Uterus (tissue), 4 donors: ENCODE measurements around the gene PRIMA1. TPM values are rescaled to one million over a fixed set of nuclear protein-coding genes. Genes with fewer than 3 reads are reported as not detected.

Experiments
- DNase-seq, 2 donors: peaks; one replicate each; pipeline ENCODE4 v3.0.0-alpha.2; 2019 to 2020
- H3K27ac ChIP-seq, 2 donors: fragments of 200-600 bp; sonication (generic); 1 replicate in 1 of 2; 2 replicates in 1 of 2; pipeline ENCODE4 v1.5.1; 2016 to 2018
- H3K27me3 ChIP-seq, 2 donors: fragments of 200-600 bp; sonication (generic); one replicate each; pipeline ENCODE4 v1.5.1; 2018 to 2019; ENCODE audit warnings: control low read depth in 1 of 2
- H3K36me3 ChIP-seq, 2 donors: fragments of 200-600 bp; sonication (generic); one replicate each; pipeline ENCODE4 v1.5.1; 2019; ENCODE audit warnings: control low read depth in 1 of 2
- H3K4me1 ChIP-seq, 2 donors: fragments of 200-600 bp; sonication (generic); one replicate each; pipeline ENCODE4 v1.5.1; 2018 to 2019; ENCODE audit warnings: control low read depth in 1 of 2
- H3K4me3 ChIP-seq, 2 donors: fragments of 200-600 bp; sonication (generic); 1 replicate in 1 of 2; 2 replicates in 1 of 2; pipeline ENCODE4 v1.5.1; 2018 to 2019; ENCODE audit warnings: mild to moderate bottlenecking in 1 of 2
- H3K9me3 ChIP-seq, 2 donors: fragments of 200-600 bp; sonication (generic); one replicate each; pipeline ENCODE4 v1.5.1; 2019; ENCODE audit warnings: control low read depth in 1 of 2
- POLR2A ChIP-seq, 2 donors: fragments of 450-650 bp; IDR thresholded peaks; one replicate each; pipeline ENCODE4 v1.6.1; 2016; ENCODE audit warnings: antibody characterized with exemption in 2 of 2, mild to moderate bottlenecking in 1 of 2, moderate library complexity in 1 of 2
- intact Hi-C: fragments of 100-400 bp; cut with DNase I; formaldehyde crosslinking; loops from one replicate; pipeline ENCODE4 v1.15.1; 2023; ENCODE audit warnings: low total_unique reads
- total RNA-seq, 4 donors: library from RNA; depleted of rRNA in 3 of 4; stranded (reverse); fragments of >200 nt in 3 of 4; gene quantifications; one replicate each; pipeline versions ENCODE4 v1.1.0 to v1.2.4, GENCODE V29; 2014 to 2023
- TF ChIP-seq, protein P1 (sequence below), 4 experiments: fragments of 200-600 bp in 2 of 4; fragments of 450-650 bp in 2 of 4; sonication (generic) in 2 of 4; IDR thresholded peaks; one replicate each; pipeline ENCODE4 v1.5.1; 2016 to 2019; ENCODE audit warnings: antibody characterized with exemption in 4 of 4, mild to moderate bottlenecking in 2 of 4, moderate library complexity in 1 of 4
- donor health status: DM: yes; HTN: yes; CAD: no.

The PRIMA1 gene
- total RNA-seq, 4 donors from 2014 or later = 0.48 to 24.5 (median 3.8) TPM

DNA sequence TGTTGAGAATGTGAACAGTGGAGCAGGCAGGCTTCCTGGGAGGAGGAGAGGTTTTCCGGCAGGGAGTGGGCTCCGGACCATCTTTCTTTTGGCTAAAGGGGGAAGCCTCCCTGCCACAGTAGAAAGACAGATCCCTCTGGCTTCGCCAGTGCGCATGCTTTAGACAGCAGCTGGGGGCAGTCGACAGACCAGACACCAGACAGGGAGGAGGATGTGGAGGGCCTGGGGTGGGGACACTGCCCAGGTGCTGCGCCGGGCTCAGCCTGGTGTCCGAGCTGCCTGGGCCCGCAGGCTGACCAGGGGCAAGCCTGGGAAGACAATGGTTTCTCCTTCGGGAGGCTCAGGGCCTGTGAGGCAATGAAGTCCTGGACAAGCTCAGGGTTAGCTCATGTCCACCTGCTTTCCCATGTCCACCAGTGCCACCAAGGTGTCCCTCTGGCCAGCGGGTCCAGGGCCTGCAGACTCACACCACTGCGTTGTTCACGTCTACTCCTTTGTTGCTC, 67.3 kb downstream of the PRIMA1 start:
- H3K9me3 ChIP-seq = no peaks in the 10 kb centered on the region
- H3K4me3 ChIP-seq = no peak overlapping the region
- TF ChIP-seq, protein P1, sequence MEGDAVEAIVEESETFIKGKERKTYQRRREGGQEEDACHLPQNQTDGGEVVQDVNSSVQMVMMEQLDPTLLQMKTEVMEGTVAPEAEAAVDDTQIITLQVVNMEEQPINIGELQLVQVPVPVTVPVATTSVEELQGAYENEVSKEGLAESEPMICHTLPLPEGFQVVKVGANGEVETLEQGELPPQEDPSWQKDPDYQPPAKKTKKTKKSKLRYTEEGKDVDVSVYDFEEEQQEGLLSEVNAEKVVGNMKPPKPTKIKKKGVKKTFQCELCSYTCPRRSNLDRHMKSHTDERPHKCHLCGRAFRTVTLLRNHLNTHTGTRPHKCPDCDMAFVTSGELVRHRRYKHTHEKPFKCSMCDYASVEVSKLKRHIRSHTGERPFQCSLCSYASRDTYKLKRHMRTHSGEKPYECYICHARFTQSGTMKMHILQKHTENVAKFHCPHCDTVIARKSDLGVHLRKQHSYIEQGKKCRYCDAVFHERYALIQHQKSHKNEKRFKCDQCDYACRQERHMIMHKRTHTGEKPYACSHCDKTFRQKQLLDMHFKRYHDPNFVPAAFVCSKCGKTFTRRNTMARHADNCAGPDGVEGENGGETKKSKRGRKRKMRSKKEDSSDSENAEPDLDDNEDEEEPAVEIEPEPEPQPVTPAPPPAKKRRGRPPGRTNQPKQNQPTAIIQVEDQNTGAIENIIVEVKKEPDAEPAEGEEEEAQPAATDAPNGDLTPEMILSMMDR (IDR thresholded peaks at IDR 0.05) = no peak
- no peak for TF ChIP-seq POLR2A (IDR thresholded peaks at IDR 0.05)
- no peaks in the 10 kb centered on the region for H3K36me3 ChIP-seq
- H3K27ac ChIP-seq = no peak overlapping the region
- H3K27me3 ChIP-seq = no peaks in the 10 kb centered on the region
- no peak for DNase-seq
- intact Hi-C loops = no loop called here
- no peaks in the 10 kb centered on the region for H3K4me1 ChIP-seq

DNA sequence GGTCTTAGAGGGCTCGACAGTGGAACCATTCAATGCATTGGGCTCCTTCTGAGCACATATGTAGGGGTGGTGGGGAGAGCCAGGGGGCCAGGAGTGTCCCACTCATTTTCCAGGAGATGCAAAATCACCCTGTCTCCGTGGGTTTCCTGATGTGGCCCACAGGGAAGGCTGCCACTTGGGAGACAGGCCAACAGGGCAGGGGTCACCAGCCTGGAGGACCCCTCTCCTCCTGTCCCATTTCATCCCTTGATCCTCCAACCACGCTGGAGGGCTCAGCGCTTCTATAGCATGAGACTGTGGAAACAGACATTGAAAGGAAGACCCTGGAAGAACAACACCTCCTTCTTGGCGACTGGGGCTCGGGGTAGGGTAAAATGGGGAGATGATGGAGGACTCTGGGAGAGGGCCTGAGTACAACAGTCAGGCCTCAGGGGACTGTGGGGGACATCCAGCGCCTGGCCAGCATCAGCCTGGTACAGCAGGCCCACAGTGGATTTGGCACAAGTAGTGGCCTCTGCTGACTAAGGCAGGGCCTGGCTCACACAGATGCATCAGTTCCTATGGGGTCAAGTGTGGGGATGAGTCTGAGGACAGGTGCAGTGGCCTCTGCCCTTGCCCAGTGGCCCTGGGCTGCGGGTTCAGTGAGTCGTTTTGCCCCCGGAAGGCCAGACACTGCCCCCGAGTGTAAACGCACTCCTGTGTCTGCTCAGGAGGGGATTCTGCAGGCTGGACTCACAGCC, 68.0 kb downstream of the PRIMA1 start:
- Histone ChIP-seq H3K27ac (no peak overlapping the region), H3K4me1 (no peaks in the 10 kb centered on the region), H3K4me3 (no peak overlapping the region), H3K9me3 (no peaks in the 10 kb centered on the region), H3K36me3 (no peaks in the 10 kb centered on the region), H3K27me3 (no peaks in the 10 kb centered on the region)
- no peak for DNase-seq
- intact Hi-C loops = no loop called here
- no peak for TF ChIP-seq POLR2A (IDR thresholded peaks at IDR 0.05)
- TF ChIP-seq, protein P1 (IDR thresholded peaks at IDR 0.05) = no peak

DNA sequence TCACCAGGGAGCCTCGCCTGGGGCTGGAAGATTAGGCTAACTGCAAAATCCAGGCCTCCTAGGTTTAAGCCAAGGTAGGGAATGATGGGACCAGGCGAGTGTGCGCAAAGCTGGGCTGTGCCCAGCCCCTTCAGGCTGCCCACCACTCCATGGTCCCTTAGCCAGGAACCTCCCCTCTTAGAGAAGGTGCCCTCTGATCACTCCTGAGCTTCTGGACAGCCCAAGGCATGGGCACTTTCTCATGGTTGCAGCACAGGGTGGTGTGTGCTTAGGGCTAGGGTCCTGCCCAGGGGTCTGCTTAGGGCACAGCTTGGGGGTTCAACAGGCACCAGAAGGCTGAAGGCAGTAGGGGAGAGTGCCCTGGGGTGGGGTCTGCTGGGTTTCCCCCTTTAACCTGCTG, 69.0 kb downstream of the PRIMA1 start:
- intact Hi-C loops = no loop called here
- Histone ChIP-seq H3K9me3 (no peaks in the 10 kb centered on the region), H3K36me3 (no peaks in the 10 kb centered on the region), H3K27ac (no peak overlapping the region), H3K27me3 (no peaks in the 10 kb centered on the region), H3K4me3 (no peak overlapping the region), H3K4me1 (no peaks in the 10 kb centered on the region)
- TF ChIP-seq, protein P1 (IDR thresholded peaks at IDR 0.05) = no peak
- no peak for TF ChIP-seq POLR2A (IDR thresholded peaks at IDR 0.05)
- no peak for DNase-seq

DNA sequence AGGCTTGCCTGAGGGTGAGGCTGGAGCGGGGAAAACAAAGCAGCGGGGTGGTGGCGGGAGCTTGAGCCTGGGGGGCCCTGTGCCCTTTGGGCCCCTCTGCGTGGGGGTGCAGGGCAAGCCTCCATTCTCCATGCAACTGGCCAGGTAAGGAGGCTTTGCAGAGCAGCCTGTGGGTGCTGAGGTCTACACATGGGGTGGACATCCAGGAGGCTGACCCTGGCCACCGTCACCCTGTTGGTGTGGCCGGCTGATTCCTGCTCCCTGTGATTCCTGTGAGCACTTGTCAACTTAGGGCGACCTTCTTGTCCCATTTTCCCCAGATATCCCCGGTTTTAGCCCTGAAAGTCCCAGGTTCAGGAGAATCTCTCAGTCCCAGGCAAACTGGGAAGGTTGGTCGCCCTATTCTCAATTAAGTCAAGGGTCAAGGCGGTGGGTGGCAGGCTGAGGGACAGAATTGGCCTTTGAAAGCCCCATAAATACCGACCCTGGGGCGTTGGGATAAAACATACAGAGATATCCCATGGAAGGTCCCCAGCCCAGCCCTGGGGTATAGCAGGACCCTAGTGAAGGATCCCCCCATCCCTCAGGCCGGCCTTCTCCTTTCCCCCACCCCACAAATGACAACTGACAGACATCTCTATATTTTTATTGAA, 70.5 kb downstream of the PRIMA1 start:
- Histone ChIP-seq H3K36me3 (no peaks in the 10 kb centered on the region), H3K4me3 (no peak overlapping the region), H3K27ac (no peak overlapping the region), H3K4me1 (peaks cover 0 to 4% of the 10 kb centered on the region in 2 donors), H3K9me3 (no peaks in the 10 kb centered on the region), H3K27me3 (no peaks in the 10 kb centered on the region)
- TF ChIP-seq POLR2A (IDR thresholded peaks at IDR 0.05) = no peak
- TF ChIP-seq, protein P1 (IDR thresholded peaks at IDR 0.05) = no peak
- intact Hi-C loops = no loop called here
- DNase-seq = no peak
